A673 (cell line): ENCODE data around the gene SNRNP25. TPM values are rescaled to one million over a fixed set of nuclear protein-coding genes. Genes with fewer than 3 reads are reported as not detected.

Experiments used
- BruUV-seq: library from RNA; stranded (reverse); fragments of 400-500 nt; replicated peaks from 2 replicates; lab custom pipeline; 2021; lab: Mats Ljungman, UMichigan
- CTCF ChIA-PET: fragments of 300-600 bp; sonication (Branson Sonifier 250); formaldehyde crosslinking; loops from one replicate; lab custom pipeline; 2022; ENCODE audit warnings: antibody characterized with exemption; lab: Charles Lee
- POLR2A ChIA-PET: fragments of 300-600 bp; sonication (Branson Sonifier 250); formaldehyde crosslinking; loops from one replicate; lab custom pipeline; 2022; ENCODE audit warnings: antibody characterized with exemption; ENCODE audit not compliant: low non-redundant PET; lab: Charles Lee
- DNase-seq: peaks from one replicate; pipeline ENCODE4 v3.0.0-alpha.2; 2015; ENCODE audit warnings: low spot score
- H3K27ac ChIP-seq: fragments of 200-600 bp; sonication (generic); 2 replicates; pipeline ENCODE4 v1.5.1; 2016; ENCODE audit warnings: mixed run types, low read depth, mild to moderate bottlenecking, mixed read lengths, antibody characterized with exemption, low read length; ENCODE audit not compliant: poor library complexity, severe bottlenecking
- H3K27me3 ChIP-seq: fragments of 200-600 bp; sonication (generic); replicated peaks from 2 replicates; pipeline ENCODE4 v1.6.1; 2017; ENCODE audit warnings: mixed run types, low read depth, mild to moderate bottlenecking, mixed read lengths, antibody characterized with exemption, low read length; ENCODE audit not compliant: insufficient read depth, poor library complexity
- H3K36me3 ChIP-seq: fragments of 200-600 bp; sonication (generic); 2 replicates; pipeline ENCODE4 v1.6.1; 2016; ENCODE audit warnings: mixed run types, mild to moderate bottlenecking, mixed read lengths, antibody characterized with exemption, low read length; ENCODE audit not compliant: insufficient read depth, poor library complexity, severe bottlenecking
- H3K4me1 ChIP-seq: fragments of 200-600 bp; sonication (generic); 2 replicates; pipeline ENCODE4 v1.6.1; 2017; ENCODE audit warnings: mixed run types, mild to moderate bottlenecking, mixed read lengths, antibody characterized with exemption, low read length; ENCODE audit not compliant: insufficient read depth, poor library complexity, severe bottlenecking
- H3K4me3 ChIP-seq: fragments of 200-600 bp; sonication (generic); 2 replicates; pipeline ENCODE4 v1.5.1; 2016; ENCODE audit warnings: low read depth, mixed run types, mild to moderate bottlenecking, mixed read lengths, low read length; ENCODE audit not compliant: poor library complexity, severe bottlenecking
- H3K9me3 ChIP-seq: fragments of 200-600 bp; sonication (generic); 2 replicates; pipeline ENCODE4 v1.6.1; 2016; ENCODE audit warnings: mixed run types, low read depth, mild to moderate bottlenecking, mixed read lengths, antibody characterized with exemption, low read length; ENCODE audit not compliant: poor library complexity, severe bottlenecking
- EZH2 ChIP-seq: fragments of 200-600 bp; sonication (generic); IDR thresholded peaks from 2 replicates; pipeline ENCODE4 v1.6.1; 2017; ENCODE audit warnings: borderline replicate concordance, low read depth, mild to moderate bottlenecking, mixed read lengths, antibody characterized with exemption, low read length; ENCODE audit not compliant: poor library complexity, severe bottlenecking
- intact Hi-C: fragments of 100-400 bp; cut with micrococcal nuclease; formaldehyde crosslinking; loops from one replicate; pipeline ENCODE4 v1.10.0; 2022; ENCODE audit not compliant: unreplicated experiment
- total RNA-seq: library from RNA; stranded (reverse); gene quantifications from 2 replicates; pipeline ENCODE4 v1.2.3, GENCODE V29; 2021
- TF ChIP-seq, protein P1 (sequence below): fragments of 300-800, 200-600 bp; sonication (generic); conservative IDR thresholded peaks from 2 replicates; pipeline ENCODE4 v1.5.1; 2017; ENCODE audit warnings: low read depth, mild to moderate bottlenecking, antibody characterized with exemption, low read length, moderate library complexity, mixed read lengths

The SNRNP25 gene
- total RNA-seq, 1 experiment from 2014 or later, result 54.9 TPM

DNA sequence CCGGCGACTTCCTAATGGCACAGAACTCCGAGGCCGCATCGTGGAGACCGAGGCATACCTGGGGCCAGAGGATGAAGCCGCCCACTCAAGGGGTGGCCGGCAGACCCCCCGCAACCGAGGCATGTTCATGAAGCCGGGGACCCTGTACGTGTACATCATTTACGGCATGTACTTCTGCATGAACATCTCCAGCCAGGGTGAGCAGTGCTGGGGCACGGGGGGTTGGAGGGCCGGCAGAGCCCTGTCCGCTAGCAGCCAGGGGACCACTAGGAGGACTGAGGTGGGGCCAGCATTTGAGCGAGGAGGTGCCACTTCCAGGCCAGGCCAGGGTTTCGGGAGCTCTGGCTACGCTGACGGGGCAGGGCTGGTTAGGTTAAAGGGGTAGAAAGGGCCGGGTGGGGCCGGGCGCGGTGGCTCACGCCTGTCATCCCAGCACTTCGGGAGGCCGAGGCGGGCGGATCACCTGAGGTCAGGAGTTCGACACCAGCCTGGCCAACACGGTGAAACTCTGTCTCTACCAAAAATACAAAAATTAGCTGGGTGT lies 29.5 kb downstream of the SNRNP25 start:
- H3K4me1 ChIP-seq, result peaks cover 5% of the 10 kb centered on the region
- H3K27ac ChIP-seq, result no peak overlapping the region
- no peak overlapping the region for H3K4me3 ChIP-seq
- intact Hi-C loops, result no loop called here
- no peaks in the 10 kb centered on the region for H3K9me3 ChIP-seq
- TF ChIP-seq, protein P1, sequence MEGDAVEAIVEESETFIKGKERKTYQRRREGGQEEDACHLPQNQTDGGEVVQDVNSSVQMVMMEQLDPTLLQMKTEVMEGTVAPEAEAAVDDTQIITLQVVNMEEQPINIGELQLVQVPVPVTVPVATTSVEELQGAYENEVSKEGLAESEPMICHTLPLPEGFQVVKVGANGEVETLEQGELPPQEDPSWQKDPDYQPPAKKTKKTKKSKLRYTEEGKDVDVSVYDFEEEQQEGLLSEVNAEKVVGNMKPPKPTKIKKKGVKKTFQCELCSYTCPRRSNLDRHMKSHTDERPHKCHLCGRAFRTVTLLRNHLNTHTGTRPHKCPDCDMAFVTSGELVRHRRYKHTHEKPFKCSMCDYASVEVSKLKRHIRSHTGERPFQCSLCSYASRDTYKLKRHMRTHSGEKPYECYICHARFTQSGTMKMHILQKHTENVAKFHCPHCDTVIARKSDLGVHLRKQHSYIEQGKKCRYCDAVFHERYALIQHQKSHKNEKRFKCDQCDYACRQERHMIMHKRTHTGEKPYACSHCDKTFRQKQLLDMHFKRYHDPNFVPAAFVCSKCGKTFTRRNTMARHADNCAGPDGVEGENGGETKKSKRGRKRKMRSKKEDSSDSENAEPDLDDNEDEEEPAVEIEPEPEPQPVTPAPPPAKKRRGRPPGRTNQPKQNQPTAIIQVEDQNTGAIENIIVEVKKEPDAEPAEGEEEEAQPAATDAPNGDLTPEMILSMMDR, result no peak
- TF ChIP-seq EZH2, result no peak
- CTCF ChIA-PET, result no interaction called here
- DNase-seq, result no peak
- POLR2A ChIA-PET, result no interaction called here
- peaks cover 18% of the 10 kb centered on the region for H3K36me3 ChIP-seq
- no peaks in the 10 kb centered on the region for H3K27me3 ChIP-seq
- BruUV-seq, result no TSS peak

DNA sequence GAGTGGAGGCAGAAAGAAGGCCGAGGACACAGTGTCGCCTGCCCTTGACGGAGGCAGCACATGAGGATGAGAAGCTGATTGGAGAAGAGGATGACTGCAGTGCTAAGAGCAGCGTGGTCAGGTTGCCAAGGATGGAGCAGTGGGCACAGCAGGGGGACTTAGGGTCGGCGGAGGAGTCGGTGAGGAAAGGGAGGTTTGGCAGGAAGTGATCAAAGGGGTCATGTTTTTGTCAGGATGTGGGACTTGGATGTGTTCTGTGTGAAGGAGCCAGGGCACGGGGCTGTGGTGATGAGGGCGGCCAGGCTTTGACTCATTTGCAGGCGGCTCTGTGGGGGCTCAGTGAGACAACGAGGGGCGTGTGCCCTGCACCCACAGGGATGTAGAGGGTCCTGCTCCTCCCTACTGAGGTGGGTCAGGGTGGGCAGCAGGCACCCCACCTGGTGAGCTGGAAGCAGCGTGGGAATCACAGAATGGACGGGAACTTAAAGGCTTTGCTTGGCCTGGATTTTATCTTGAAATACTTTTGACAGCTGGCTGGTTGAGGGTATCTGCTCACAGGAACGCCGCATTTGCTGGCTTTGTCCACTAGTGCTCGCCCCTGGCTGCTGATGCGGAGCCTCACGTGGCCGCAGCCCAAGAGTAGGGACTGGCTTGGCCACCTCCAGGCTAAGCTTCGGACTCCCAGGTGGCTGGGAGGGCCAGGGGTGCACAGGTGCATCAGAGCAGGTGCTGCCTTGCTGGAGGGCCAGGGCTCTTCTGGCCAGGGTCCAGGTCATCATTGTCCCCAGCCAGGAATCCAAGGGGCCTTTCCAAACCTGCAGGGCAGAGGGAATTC lies 30.4 kb downstream of the SNRNP25 start:
- TF ChIP-seq EZH2, result no peak
- TF ChIP-seq, protein P1, result no peak
- H3K27ac ChIP-seq, result no peak overlapping the region
- no peaks in the 10 kb centered on the region for H3K9me3 ChIP-seq
- H3K4me3 ChIP-seq, result no peak overlapping the region
- no TSS peak for BruUV-seq
- CTCF ChIA-PET, result no interaction called here
- peaks cover 26% of the 10 kb centered on the region for H3K36me3 ChIP-seq
- no peak for DNase-seq
- POLR2A ChIA-PET, result no interaction called here
- H3K4me1 ChIP-seq, result peaks cover under 1% of the 10 kb centered on the region
- no peaks in the 10 kb centered on the region for H3K27me3 ChIP-seq
- intact Hi-C loops, result no loop called here

DNA sequence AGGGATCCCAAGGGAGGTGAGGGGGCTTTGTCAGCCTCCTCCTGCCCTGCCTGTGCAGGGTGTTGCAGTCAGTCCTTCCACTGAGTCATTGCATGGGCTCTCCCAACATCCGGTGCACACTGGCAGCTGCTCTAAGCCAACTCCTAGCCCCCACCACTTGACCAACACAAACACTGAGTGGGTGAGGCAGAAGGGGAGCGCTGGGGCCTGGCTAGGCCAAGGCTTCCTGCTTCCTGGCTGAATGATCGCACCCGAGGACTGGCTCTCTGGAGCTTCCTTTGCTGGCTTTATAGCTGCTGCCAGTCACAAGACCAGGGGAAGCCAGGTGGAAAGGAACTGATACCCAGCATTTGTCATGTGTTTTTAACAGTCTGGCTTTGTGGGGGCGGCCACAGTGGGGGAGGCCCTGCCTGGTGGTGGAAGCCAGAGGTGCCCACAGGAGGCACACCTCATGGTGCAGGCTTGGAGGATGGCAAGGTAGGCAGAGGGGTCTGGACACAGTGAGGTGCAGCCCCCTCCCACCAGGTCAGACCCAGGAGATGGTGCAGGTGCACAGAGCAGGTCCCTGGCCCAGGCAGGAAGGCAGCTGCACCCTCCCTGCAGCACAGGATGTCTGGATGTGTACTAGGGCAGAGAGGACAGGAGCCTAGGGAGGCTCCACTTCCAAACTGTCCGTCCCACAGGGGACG lies 31.2 kb downstream of the SNRNP25 start:
- no TSS peak for BruUV-seq
- Histone ChIP-seq H3K36me3 (peaks cover 33% of the 10 kb centered on the region), H3K9me3 (no peaks in the 10 kb centered on the region), H3K4me3 (no peak overlapping the region), H3K4me1 (no peaks in the 10 kb centered on the region), H3K27ac (no peak overlapping the region), H3K27me3 (no peaks in the 10 kb centered on the region)
- ChIA-PET CTCF (no interaction called here), POLR2A (no interaction called here)
- DNase-seq, result no peak
- intact Hi-C loops, result no loop called here
- no peak for TF ChIP-seq EZH2
- TF ChIP-seq, protein P1, result no peak
